ENCODE data around the gene CACNA2D3. TPM values are rescaled to one million over a fixed set of nuclear protein-coding genes. Genes with fewer than 3 reads are reported as not detected.

The CACNA2D3 gene
- total and polyA plus RNA-seq, 7 donors = 2.7 to 13.5 (median 9.0) TPM

DNA sequence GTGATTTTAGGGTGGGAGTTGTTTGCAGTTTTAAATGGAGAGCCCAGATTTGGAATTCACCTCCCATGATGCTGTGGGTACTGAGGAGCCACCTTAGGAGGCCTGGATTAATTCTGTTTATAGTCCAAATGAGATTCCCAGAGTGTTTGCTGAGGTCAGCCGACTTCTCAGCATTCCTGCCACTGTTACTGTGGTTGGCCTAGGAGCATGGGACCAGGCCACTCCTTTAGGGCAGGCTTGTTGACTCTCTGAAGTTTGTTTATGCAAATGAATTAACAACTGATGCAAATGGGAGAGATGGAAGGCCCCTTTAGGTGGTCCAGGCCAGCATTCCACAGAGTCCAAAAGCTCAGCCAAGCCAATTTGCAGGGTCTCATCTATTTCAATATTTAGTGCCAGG is 46.1 kb downstream of the CACNA2D3 start:
- intact Hi-C loops (cut with DNase I) = no loop called here
- ATAC-seq = no peak
- 52 to 67% (median 65%) methylated on average over 1 of the region's 1 CpG for WGBS, 3 donors

DNA sequence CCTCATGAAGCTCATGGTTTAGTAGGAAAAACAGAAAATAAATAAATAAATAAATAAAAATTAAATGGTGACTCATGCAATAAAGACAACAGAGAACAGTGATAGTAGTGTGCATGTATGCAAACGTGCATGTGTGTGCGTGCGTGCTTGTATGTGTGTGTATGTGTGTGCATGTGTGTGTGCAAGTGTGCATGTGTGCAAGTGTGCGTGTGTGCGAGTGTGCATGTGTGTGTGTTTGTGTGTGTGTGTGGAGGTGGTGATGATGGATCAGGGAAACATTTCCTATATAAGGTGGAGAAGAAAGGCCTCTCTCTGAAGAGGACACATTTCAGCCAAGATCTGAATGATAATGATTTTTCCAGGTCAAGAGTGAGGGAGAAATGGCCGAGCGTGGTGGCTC is 47.2 kb downstream of the CACNA2D3 start:
- Histone ChIP-seq H3K9me3 (no peaks in the 10 kb centered on the region), H3K27ac (no peak overlapping the region), H3K4me1 (peaks cover 13% of the 10 kb centered on the region), H3K36me3 (ENCODE audit: insufficient read depth in 1 of 2, low read depth in 1 of 2) (no peaks in the 10 kb centered on the region), H3K4me3 (no peak overlapping the region), H3K27me3 (ENCODE audit: insufficient read depth in 3 of 3, low read length in 2 of 3) (no peaks in the 10 kb centered on the region)
- intact Hi-C loops (cut with DNase I) = no loop called here
- DNase-seq (no peak), ATAC-seq (no peak)
- 94 to 95% (median 94%) methylated on average over 7 of the region's 7 CpGs for whole genome bisulfite sequencing, 3 donors
- TF ChIP-seq, protein P1, sequence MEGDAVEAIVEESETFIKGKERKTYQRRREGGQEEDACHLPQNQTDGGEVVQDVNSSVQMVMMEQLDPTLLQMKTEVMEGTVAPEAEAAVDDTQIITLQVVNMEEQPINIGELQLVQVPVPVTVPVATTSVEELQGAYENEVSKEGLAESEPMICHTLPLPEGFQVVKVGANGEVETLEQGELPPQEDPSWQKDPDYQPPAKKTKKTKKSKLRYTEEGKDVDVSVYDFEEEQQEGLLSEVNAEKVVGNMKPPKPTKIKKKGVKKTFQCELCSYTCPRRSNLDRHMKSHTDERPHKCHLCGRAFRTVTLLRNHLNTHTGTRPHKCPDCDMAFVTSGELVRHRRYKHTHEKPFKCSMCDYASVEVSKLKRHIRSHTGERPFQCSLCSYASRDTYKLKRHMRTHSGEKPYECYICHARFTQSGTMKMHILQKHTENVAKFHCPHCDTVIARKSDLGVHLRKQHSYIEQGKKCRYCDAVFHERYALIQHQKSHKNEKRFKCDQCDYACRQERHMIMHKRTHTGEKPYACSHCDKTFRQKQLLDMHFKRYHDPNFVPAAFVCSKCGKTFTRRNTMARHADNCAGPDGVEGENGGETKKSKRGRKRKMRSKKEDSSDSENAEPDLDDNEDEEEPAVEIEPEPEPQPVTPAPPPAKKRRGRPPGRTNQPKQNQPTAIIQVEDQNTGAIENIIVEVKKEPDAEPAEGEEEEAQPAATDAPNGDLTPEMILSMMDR (IDR thresholded peaks at IDR 0.05) = no peak

More for the DNA sequence above, 46.1 kb downstream of the CACNA2D3 start:
- Histone ChIP-seq H3K4me1 (peaks cover 13% of the 10 kb centered on the region), H3K9me3 (no peaks in the 10 kb centered on the region), H3K36me3 (ENCODE audit: insufficient read depth in 1 of 2, low read depth in 1 of 2) (no peaks in the 10 kb centered on the region), H3K27me3 (ENCODE audit: insufficient read depth in 3 of 3, low read length in 2 of 3) (no peaks in the 10 kb centered on the region), H3K27ac (no peak overlapping the region), H3K4me3 (no peak overlapping the region)
- DNase-seq = no peak
- TF ChIP-seq, protein P1 (IDR thresholded peaks at IDR 0.05) = no peak

DNA sequence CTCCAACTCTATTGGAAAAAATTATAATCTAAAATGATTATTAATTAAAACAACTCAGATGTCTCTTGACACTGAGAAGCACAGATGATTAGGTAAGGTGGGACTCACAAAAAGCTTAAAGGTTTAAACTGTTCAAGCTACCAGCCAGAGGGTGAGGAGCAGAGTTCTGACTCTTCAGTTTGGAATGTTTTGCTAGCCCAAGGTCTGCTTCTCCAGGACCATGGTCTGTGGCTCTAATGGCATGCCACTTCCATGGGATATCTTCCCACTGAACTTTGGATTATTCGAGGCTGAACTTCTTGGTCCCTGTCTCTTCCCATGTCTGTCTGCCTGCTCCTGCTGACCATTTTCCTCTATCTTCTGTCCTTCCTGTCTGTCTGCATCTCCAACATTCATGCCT is 49.2 kb downstream of the CACNA2D3 start:
- H3K9me3 ChIP-seq = no peaks in the 10 kb centered on the region
- peaks cover 6% of the 10 kb centered on the region for H3K4me1 ChIP-seq
- no peak for ATAC-seq
- DNase-seq = no peak
- no peaks in the 10 kb centered on the region for H3K36me3 ChIP-seq (ENCODE audit: insufficient read depth in 1 of 2, low read depth in 1 of 2)
- H3K27ac ChIP-seq = no peak overlapping the region
- 63 to 88% (median 67%) methylated on average over 1 of the region's 1 CpG for WGBS, 3 donors
- no peak overlapping the region for H3K4me3 ChIP-seq
- H3K27me3 ChIP-seq (ENCODE audit: insufficient read depth in 3 of 3, low read length in 2 of 3) = no peaks in the 10 kb centered on the region
- TF ChIP-seq, protein P1 (IDR thresholded peaks at IDR 0.05) = no peak
- intact Hi-C loops (cut with DNase I) = no loop called here

DNA sequence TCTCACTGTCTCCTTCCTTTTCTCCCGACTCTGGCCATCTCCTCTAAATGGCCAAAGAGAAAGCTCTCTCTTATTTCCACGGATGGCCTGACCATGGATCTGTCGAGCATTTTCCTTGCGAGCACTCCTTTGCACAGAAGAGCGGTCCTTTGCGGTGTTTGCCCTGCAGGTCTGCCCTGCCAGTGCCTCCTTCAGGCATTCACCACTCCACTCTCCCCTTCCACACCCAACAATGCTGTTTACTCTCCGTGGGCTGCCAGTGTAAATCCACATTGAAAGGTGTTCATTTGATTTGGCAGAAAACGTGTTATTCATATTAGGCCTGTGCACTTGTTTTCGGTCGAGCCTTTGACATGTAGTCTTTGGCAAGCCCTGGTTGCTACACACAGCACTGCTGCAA is 49.6 kb downstream of the CACNA2D3 start:
- intact Hi-C loops (cut with DNase I) = no loop called here
- H3K27me3 ChIP-seq (ENCODE audit: insufficient read depth in 3 of 3, low read length in 2 of 3) = no peaks in the 10 kb centered on the region
- ATAC-seq (no peak), DNase-seq (no peak)
- TF ChIP-seq, protein P1 (IDR thresholded peaks at IDR 0.05) = no peak
- 87 to 96% (median 89%) methylated on average over 10 of the region's 10 CpGs for WGBS, 3 donors
- no peaks in the 10 kb centered on the region for H3K9me3 ChIP-seq
- no peak overlapping the region for H3K4me3 ChIP-seq
- no peaks in the 10 kb centered on the region for H3K36me3 ChIP-seq (ENCODE audit: insufficient read depth in 1 of 2, low read depth in 1 of 2)
- H3K4me1 ChIP-seq = peaks cover 6% of the 10 kb centered on the region
- no peak overlapping the region for H3K27ac ChIP-seq

DNA sequence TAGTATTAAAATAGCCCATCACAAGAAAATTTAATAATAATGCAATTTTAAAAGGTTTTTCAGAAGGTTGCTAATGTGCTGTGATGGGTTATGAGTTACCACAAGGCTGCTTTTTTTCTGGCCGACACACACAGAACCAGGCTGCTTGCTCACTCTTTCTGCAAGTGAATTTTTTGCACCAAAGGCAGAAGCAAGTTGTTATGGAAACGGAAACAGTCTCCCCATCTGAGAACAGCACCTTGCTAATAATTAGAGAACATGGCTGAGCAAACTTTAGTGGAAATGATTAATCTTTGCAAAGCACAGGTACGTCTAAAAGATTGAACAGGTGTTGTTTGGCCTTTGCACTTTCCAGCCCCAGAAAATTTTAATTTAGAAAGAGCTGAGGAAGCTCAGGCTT is 51.0 kb downstream of the CACNA2D3 start:
- H3K27me3 ChIP-seq (ENCODE audit: insufficient read depth in 3 of 3, low read length in 2 of 3) = no peaks in the 10 kb centered on the region
- intact Hi-C loops (cut with DNase I) = no loop called here
- no peak overlapping the region for H3K27ac ChIP-seq
- no peak for ATAC-seq
- H3K4me1 ChIP-seq = peaks cover 6% of the 10 kb centered on the region
- H3K36me3 ChIP-seq (ENCODE audit: insufficient read depth in 1 of 2, low read depth in 1 of 2) = no peaks in the 10 kb centered on the region
- TF ChIP-seq, protein P1 (IDR thresholded peaks at IDR 0.05) = no peak
- WGBS, 3 donors = 79 to 87% (median 82%) methylated on average over 3 of the region's 3 CpGs
- no peaks in the 10 kb centered on the region for H3K9me3 ChIP-seq
- no peak overlapping the region for H3K4me3 ChIP-seq
- DNase-seq = no peak

Measured in psoas muscle (tissue), 8 donors.